K562 (cell line): ENCODE measurements around the gene TXNRD2. TPM values are rescaled to one million over a fixed set of nuclear protein-coding genes. Genes with fewer than 3 reads are reported as not detected.

Experiments used
- ATF1 ChIP-seq, 2 experiments: fragments of 450-650 bp in 1 of 2; IDR thresholded peaks; 2 replicates each; pipeline ENCODE4 v1.6.1; 2016; ENCODE audit warnings: missing compliant biosample characterization in 1 of 2, missing genetic modification characterization in 1 of 2
- ATF3 ChIP-seq, 2 experiments: fragments of 450-650 bp in 1 of 2; sonication (generic) in 1 of 2; formaldehyde crosslinking in 1 of 2; IDR thresholded peaks in 1 of 2; conservative IDR thresholded peaks in 1 of 2; 2 replicates each; pipeline versions ENCODE4 v1.6.1 to v1.8.1; 2016 to 2023; ENCODE audit warnings: mild to moderate bottlenecking in 2 of 2, moderate library complexity in 2 of 2, inconsistent platforms in 1 of 2, missing genetic modification reagents in 1 of 2
- CTBP1 ChIP-seq: fragments of 450-650 bp; IDR thresholded peaks from 2 replicates; pipeline ENCODE4 v1.6.1; 2016; ENCODE audit warnings: borderline replicate concordance
- FOSL1 ChIP-seq: fragments of 200-800 bp; sonication (Bioruptor generic); conservative IDR thresholded peaks from 2 replicates; pipeline ENCODE4 v1.6.1; 2016; ENCODE audit warnings: missing genetic modification characterization, missing compliant biosample characterization
- HCFC1 ChIP-seq: IDR thresholded peaks from 2 replicates; pipeline ENCODE4 v1.6.1; 2012; ENCODE audit warnings: low read depth, low read length, improper control_type of control experiment
- JUND ChIP-seq, 2 experiments: IDR thresholded peaks; 2 replicates in 1 of 2; 3 replicates in 1 of 2; pipeline ENCODE4 v1.6.1; 2011; ENCODE audit warnings: borderline replicate concordance in 2 of 2, low read depth in 2 of 2, low read length in 2 of 2, improper control_type of control experiment in 1 of 2, missing biosample characterization in 1 of 2, missing genetic modification characterization in 1 of 2, missing genetic modification reagents in 1 of 2
- LCOR ChIP-seq: sonication (generic); formaldehyde crosslinking; IDR thresholded peaks from 2 replicates; pipeline ENCODE4 v1.8.0; 2022; ENCODE audit warnings: mild to moderate bottlenecking, missing genetic modification reagents
- MBD2 ChIP-seq: sonication (generic); IDR thresholded peaks from 2 replicates; pipeline ENCODE4 v1.6.1; 2016; ENCODE audit warnings: low read depth, borderline replicate concordance
- MYC ChIP-seq, 2 experiments: fragments of 250-450 bp in 1 of 2; sonication (Bioruptor Pico) in 1 of 2; IDR thresholded peaks; 2 replicates each; pipeline versions ENCODE4 v1.5.1 to v1.6.1; 2012 to 2021; ENCODE audit warnings: low read depth in 2 of 2, borderline replicate concordance in 1 of 2, improper control_type of control experiment in 1 of 2, low read length in 1 of 2, mild to moderate bottlenecking in 1 of 2, moderate library complexity in 1 of 2
- NR0B1 ChIP-seq: fragments of 450-650 bp; IDR thresholded peaks from one replicate; pipeline ENCODE4 v1.6.1; 2018; ENCODE audit warnings: mild to moderate bottlenecking, moderate library complexity; ENCODE audit not compliant: partially characterized antibody
- SMAD1 ChIP-seq: fragments of 150-350 bp; IDR thresholded peaks from 2 replicates; pipeline ENCODE4 v1.6.1; 2014; ENCODE audit warnings: low read length, low read depth; ENCODE audit not compliant: partially characterized antibody
- SNRNP70 ChIP-seq: fragments of 200-400 bp; formaldehyde crosslinking; optimal IDR thresholded peaks from 2 replicates; pipeline ENCODE3; 2017; ENCODE audit warnings: low read depth, low read length
- THRAP3 ChIP-seq: fragments of 450-650 bp; IDR thresholded peaks from 2 replicates; pipeline ENCODE4 v1.6.1; 2016; ENCODE audit warnings: mild to moderate bottlenecking, inconsistent platforms, borderline replicate concordance
- THRB ChIP-seq: fragments of 450-650 bp; formaldehyde crosslinking; conservative IDR thresholded peaks from 2 replicates; pipeline ENCODE4 v1.4.0; 2022; ENCODE audit warnings: mild to moderate bottlenecking, missing genetic modification characterization
- USF2 ChIP-seq: sonication (generic); formaldehyde crosslinking; IDR thresholded peaks from 2 replicates; pipeline ENCODE4 v1.5.0; 2020; ENCODE audit warnings: missing genetic modification reagents
- ZNF24 ChIP-seq: fragments of 450-650 bp; IDR thresholded peaks from 2 replicates; pipeline ENCODE4 v1.6.1; 2016
- ZNF274 ChIP-seq: IDR thresholded peaks from 2 replicates; pipeline ENCODE4 v1.6.1; 2011; ENCODE audit warnings: low read depth, mild to moderate bottlenecking, low read length, moderate library complexity, borderline replicate concordance
- ZNF445 ChIP-seq: fragments of 250-450 bp; sonication (Bioruptor Pico); IDR thresholded peaks from 2 replicates; pipeline ENCODE4 v1.4.0; 2020; ENCODE audit warnings: low read depth, mild to moderate bottlenecking, moderate library complexity
- ZNF449 ChIP-seq: fragments of 250-450 bp; sonication (Bioruptor Pico); IDR thresholded peaks from 2 replicates; pipeline ENCODE4 v1.8.0; 2022; ENCODE audit warnings: moderate library complexity, mild to moderate bottlenecking, inconsistent platforms
- polyA plus RNA-seq, 8 experiments: library from polyadenylated mRNA; depleted of rRNA in 4 of 8; stranded (reverse) in 5 of 8; unstranded in 3 of 8; fragments of >200 nt; fragmentation: Nextera tagmentation in 2 of 8; fragmentation: Illumina TruSeq in 1 of 8; extraction: Ambion mirVana in 2 of 8; extraction: Trizol in 1 of 8; gene quantifications; 2 replicates each; pipeline versions ENCODE4 v1.2.1 to v1.2.3, GENCODE V29; 2011 to 2014; ENCODE audit warnings: inconsistent platforms in 1 of 8, missing spikeins in 1 of 8
- total RNA-seq, 7 experiments: library from RNA; depleted of rRNA in 6 of 7; stranded (reverse); fragments of >200 nt in 6 of 7; fragmentation: Illumina TruSeq in 2 of 7; extraction: Trizol in 2 of 7; gene quantifications; 2 replicates each; pipeline versions ENCODE4 v1.2.1 to v1.2.3, GENCODE V29; 2011 to 2021; ENCODE audit warnings: low replicate concordance in 1 of 7

Gene TXNRD2
- total and polyA plus RNA-seq, 9 of the 15 experiments (the other 6 are each of a cell fraction or from before 2014, with no cell fraction given), result 3.3 to 80.2 (median 49.4) TPM

GRCh38 chr22:19880786-19881569 lies 60.6 kb downstream of the TXNRD2 start (continued):
- TF ChIP-seq THRB (0 out of 2 replicates have a peak, but pooled peaks have one; percentile 17), THRAP3 (no peak), ZNF24 (peak; percentile 39; the same call in 1 of the 2 replicates), HCFC1 (no peak), MYC (IDR thresholded peaks at IDR 0.05; ENCODE audit: low read depth, low read length) (no peak), MYC (CRISPR knock-in tag; IDR thresholded peaks at IDR 0.05; ENCODE audit: borderline replicate concordance, low read depth) (peak; percentile 50; the same call in 1 of the 2 replicates), MBD2 (no peak), SNRNP70 (peak; percentile 16), USF2 (CRISPR knock-in tag) (no peak; the same call in 1 of the 2 replicates), FOSL1 (tag) (peak; percentile 60), ATF3 (IDR thresholded peaks at IDR 0.05) (no peak), ATF3 (CRISPR knock-in tag; conservative IDR thresholded peaks at IDR 0.05) (peak; percentile 72; the same call in 1 of the 2 replicates), SMAD1 (no peak), JUND (IDR thresholded peaks at IDR 0.05; ENCODE audit: borderline replicate concordance, low read depth, low read length) (0 out of 2 replicates have a peak, but pooled peaks have one; percentile 26), JUND (tag; IDR thresholded peaks at IDR 0.05; ENCODE audit: borderline replicate concordance, low read depth, low read length) (no peak), NR0B1 (no peak), ZNF274 (no peak), ATF1 (CRISPR knock-in tag; IDR thresholded peaks at IDR 0.05) (no peak), ATF1 (tag; IDR thresholded peaks at IDR 0.05) (no peak), ZNF449 (CRISPR knock-in tag) (no peak), ZNF445 (no peak), LCOR (CRISPR knock-in tag) (no peak), CTBP1 (peak; percentile 45; the same call in 1 of the 2 replicates)
